UCSD-AML1 (cell line): ENCODE results near the gene FAM184B.

Experiments used
- DNase-seq: peaks from one replicate; lab custom pipeline; 2025; ENCODE audit not compliant: unreplicated experiment; lab: John Stamatoyannopoulos, UW

FAM184B gene

DNA sequence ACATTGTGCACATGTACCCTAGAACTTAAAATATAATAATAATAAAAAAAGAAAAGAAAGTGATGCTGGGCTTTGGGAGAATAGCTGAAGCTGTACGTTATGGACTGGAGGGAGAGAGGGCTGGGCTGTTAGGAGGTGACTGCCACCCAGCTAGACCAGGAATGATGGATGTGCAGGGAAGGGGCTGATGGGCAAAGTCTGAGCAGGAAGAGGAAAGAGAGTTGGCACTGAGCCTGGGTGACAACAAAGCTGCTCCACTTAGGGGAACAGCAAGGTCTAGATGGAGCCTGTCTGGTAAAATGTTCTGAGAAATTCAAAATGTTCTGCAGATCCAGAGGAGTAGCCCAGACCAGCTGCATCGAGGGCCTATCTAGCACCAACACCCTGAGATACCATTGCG lies 134.7 kb downstream of the FAM184B start:
- no peak for DNase-seq

GRCh38 chr4:17642398-17642783 lies 139.0 kb downstream of the FAM184B start:
- DNase-seq, result no peak

DNA sequence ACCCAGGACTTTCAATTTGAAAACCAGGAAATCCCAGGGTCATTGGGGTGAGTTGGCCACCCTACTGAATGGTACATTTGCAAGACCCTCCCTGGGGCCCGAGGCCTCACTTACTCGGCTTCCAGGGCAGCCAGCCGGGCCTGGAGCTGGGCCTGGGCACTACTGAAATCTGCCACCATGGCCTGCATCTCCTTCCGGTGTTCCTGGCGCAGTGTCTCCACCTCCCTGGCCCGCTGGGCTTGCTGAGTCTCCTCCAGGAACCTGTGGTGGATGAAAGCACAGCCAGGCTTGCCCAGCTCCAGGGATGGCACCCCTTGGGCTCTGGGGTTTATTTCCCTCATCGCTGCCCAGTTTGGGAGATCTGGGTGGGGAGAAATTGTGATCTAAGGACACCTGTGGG lies 142.3 kb downstream of the FAM184B start:
- no peak for DNase-seq

GRCh38 chr4:17636696-17637622 lies 144.5 kb downstream of the FAM184B start:
- DNase-seq, result peak; percentile 65

DNA sequence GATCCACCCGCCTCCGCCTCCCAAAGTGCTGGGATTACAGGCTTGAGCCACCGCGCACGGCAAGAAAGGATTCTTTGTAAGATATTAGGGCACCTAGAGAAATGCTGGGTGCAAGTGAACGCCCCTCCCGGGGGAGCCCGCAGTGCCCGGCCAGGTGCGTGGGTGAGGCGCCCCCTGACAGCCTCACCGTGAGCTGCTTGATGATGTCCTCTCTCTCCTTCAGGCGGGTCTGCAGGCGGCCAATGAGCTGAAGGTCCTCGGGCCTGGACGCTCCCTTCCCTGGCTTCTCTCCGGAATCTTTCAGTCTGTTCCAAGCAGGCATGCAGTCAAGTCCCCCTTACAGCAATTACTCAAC lies 145.1 kb downstream of the FAM184B start:
- DNase-seq, result no peak

- no peak for DNase-seq
Observed at GRCh38 chr4:17635056-17635455, 146.4 kb downstream of the FAM184B start.

DNA sequence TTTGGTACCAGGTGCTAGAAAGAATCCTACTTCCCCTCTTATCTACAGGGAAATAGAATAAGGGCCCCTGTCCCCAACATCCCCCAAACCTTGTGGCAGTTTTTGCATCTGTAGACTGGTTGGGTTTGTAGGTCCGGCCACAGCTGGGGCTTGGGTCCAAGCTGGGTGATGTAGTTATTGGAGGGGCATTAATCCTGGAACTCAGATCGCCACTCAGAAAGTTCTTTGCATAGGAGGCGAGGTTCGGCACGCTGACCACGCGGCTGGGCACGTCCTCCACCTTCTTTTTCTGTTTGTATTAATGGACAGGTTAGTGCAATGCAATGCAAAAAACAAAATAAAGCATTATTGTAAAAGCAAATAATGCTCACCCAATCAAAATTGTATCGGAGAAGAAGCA lies 147.8 kb downstream of the FAM184B start:
- no peak for DNase-seq

GRCh38 chr4:17630228-17630627 lies 151.2 kb downstream of the FAM184B start:
- no peak for DNase-seq

DNA sequence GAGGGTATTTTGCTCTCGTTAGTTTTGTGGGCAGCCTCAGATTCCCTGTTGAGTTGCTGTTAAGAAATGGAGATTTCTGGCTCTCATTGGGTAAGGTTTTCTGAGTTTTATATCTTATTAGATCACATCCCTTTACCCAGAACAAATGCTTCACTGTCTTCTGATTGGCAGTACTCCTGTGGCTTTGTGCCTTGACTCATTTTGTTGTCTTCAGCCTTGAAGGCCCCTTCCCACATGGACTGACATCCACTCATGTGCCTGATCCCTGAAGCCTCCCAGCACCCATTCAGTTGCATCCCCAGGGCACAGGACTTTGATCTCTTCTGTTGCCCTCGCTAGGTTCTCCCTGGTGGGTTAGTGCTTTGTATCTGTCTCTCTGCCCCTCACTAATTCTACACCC lies 156.6 kb downstream of the FAM184B start:
- no peak for DNase-seq

GRCh38 chr4:17623451-17624001 lies 157.9 kb downstream of the FAM184B start:
- DNase-seq, result no peak

GRCh38 chr4:17619416-17620105 lies 161.9 kb downstream of the FAM184B start:
- no peak for DNase-seq

GRCh38 chr4:17618926-17619325 lies 162.5 kb downstream of the FAM184B start:
- no peak for DNase-seq

DNA sequence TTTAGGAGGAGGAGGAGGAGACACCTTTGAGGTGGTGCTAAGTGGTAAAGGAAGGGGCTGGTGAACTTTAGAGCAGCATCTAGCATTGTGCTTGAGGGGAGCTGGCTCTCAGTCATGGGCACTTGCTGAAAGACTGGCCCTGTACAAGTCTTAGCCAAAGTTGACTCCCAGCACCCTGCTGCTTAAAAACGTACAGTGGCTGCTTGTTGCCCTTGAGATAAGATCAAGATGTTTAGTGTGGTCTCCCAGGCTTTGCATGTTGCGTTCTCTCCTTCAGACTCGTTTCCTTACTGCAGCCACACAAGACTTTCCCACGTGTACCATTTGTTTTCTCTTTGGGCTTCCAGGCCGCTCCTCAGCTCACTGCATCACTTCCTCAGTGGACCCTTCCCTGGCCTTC lies 165.1 kb downstream of the FAM184B start:
- DNase-seq, result no peak

DNA sequence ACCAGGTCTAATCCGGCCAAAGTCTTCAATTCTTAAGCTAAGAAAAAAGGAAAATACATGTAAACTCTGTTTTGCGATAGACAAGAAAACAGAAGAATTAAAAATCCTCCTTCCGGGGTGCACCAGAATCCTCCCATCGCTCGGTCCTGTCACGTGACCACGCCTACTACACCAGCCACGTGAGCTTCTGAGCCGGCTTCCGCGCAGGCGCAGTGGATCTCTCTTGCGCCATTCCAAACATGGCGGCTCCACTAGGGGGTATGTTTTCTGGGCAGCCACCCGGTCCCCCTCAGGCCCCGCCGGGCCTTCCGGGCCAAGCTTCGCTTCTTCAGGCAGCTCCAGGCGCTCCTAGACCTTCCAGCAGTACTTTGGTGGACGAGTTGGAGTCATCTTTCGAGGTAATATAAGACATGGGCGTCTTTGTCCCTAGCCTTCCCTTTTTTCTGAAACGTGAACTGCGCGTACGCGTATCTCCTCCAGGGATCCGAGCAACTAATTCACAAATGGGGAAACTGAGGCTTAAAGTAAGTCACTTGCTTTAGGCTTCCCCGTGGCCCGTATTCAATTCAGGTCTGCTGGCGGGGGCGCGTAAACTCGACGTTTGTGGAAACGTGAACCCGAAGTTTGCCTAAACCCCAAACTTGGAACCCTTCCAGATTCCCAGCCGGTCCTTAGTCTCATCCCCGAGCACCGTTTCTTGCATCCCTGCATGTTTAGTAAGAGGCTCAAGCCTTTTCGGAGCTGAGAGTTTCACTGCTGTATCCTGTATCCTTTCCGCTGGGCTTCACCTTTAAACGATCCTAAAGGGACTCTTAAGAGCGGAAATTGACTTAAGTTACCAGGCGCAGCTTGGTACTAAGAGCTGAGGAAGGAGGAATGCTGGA lies 166.8 kb downstream of the FAM184B start, which contains the start of gene MED28:
TSS of gene MED28 (plus strand) at position 226 of the 884 bp plus-strand sequence. CDS start at position 240, 14 bp downstream.
- peak; percentile 93 for DNase-seq

DNA sequence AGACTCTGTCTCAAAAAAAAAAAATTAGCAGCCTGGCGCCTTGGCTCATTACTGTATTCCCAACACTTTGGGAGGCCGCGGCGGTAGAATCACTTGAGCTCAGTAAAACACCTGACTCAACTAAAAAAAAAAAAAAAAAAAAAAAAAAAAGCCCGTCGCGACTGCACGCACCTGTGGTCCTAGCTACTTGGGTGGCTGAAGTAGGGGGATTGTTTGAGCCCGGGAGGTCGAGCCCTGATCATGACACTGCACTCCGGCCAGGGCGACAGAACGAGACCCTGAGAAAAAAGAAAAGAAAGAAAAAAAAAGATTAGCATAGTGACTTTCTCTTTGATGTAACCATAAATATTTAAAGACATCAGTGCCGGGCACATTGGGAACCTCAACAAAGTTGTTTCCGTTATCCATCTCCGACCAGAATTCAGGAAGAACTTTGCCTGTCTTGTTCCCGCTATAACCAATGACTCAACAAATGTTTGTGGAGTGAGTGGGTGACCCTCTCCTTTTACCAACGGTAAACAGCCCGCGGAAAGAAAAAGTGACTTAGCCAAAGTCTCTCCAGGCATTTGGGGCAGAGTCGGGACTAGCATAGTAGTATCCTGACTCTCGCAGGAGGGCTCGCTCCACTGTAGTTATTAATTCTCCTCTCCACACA lies 167.5 kb downstream of the FAM184B start:
- DNase-seq, result no peak

DNA sequence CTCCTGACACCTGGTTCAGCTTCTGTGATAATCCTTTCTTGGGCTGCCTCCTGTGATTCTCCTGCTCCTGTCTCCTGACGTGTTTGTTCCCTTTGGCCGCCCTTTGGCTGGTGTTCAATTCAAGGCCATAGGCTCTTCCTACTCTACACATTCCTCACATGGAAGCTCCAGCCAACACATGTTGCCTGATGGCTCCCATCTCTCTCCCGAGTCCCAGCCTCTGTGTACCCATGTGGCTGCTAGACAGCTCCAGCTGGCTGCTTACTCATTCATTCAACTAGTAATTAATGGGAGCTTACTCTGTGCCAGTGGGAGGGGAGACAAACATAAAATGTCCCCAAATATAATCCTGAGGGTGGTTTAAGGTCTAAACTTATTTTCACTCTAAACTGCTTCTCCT lies 176.2 kb downstream of the FAM184B start:
- no peak for DNase-seq

DNA sequence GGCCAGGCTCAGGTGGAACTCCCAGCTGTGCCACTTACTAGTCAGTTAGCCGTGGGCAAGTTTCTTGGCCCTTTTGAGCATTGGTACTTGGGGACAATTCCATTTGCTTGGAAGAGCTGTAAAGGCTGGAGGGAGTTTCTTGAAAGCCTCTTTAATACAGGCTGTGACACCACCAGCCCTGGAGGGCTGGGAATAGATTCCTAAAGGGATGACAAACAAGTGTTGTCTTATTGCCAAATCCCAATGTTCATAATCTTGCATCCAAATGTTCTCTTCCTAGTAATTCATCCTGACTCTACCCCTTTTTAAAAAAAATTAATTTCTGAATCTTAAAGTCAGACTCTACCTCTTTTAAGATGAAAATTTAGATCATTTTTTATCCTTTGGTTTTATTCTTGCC lies 181.6 kb downstream of the FAM184B start:
- no peak for DNase-seq

- DNase-seq, result no peak
Observed at GRCh38 chr4:17597517-17597916, 183.9 kb downstream of the FAM184B start.

GRCh38 chr4:17595471-17596005 lies 185.9 kb downstream of the FAM184B start:
- no peak for DNase-seq

- DNase-seq, result no peak
Observed at GRCh38 chr4:17589355-17589754, 192.1 kb downstream of the FAM184B start.
